Fibroblast of pulmonary artery (primary cell): ENCODE measurements around the gene LDHB.

Source experiments
- DNase-seq: peaks from one replicate; pipeline ENCODE4 v3.0.0-alpha.2; 2010; ENCODE audit warnings: low read depth
- H3K4me3 ChIP-seq: replicated peaks from 2 replicates; pipeline ENCODE4 v1.5.1; 2011; ENCODE audit warnings: low read depth, mild to moderate bottlenecking, control low read depth, low read length, moderate library complexity
- CTCF ChIP-seq: IDR thresholded peaks from 2 replicates; pipeline ENCODE4 v1.5.1; 2011; ENCODE audit warnings: mild to moderate bottlenecking, control low read depth, low read length, inconsistent platforms; ENCODE audit errors: missing control alignments

Gene LDHB

GRCh38 chr12:21657326-21658077 lies at the start of gene LDHB:
Gene LDHB, minus strand, starts transcription at chr12:21657842. Its CDS starts 3,171 bp downstream, at chr12:21654671.
- H3K4me3 ChIP-seq = peak within 1 kb of the TSS; percentile 93
- TF ChIP-seq CTCF = no peak
- peak; percentile 97 for DNase-seq

- DNase-seq = no peak
- TF ChIP-seq CTCF = no peak
These were observed 47.2 kb upstream of the LDHB start for GRCh38 chr12:21704847-21705246.

DNA sequence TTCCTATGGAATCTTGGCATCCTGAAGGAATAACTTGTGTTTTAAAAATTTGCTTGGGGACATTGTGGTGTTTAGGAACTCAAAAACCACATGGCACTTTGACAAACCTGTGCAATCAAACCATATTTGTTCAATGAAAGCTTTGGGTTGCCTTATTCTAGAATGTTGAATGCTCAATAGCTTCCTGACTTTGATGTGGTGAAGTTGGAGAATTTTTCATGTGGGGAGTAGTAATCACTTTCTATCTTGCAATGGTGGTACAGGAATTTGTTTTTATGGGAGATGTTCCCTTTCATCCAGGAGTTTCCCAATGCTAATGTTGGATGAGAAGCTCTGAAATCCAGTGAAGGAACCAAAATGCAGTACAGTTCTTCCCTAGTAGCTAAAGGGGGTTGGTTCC lies 42.2 kb upstream of the LDHB start:
- no peak overlapping the region for H3K4me3 ChIP-seq
- TF ChIP-seq CTCF = no peak
- DNase-seq = no peak

More at GRCh38 chr12:21704847-21705246, 47.2 kb upstream of the LDHB start:
- no peak overlapping the region for H3K4me3 ChIP-seq

DNA sequence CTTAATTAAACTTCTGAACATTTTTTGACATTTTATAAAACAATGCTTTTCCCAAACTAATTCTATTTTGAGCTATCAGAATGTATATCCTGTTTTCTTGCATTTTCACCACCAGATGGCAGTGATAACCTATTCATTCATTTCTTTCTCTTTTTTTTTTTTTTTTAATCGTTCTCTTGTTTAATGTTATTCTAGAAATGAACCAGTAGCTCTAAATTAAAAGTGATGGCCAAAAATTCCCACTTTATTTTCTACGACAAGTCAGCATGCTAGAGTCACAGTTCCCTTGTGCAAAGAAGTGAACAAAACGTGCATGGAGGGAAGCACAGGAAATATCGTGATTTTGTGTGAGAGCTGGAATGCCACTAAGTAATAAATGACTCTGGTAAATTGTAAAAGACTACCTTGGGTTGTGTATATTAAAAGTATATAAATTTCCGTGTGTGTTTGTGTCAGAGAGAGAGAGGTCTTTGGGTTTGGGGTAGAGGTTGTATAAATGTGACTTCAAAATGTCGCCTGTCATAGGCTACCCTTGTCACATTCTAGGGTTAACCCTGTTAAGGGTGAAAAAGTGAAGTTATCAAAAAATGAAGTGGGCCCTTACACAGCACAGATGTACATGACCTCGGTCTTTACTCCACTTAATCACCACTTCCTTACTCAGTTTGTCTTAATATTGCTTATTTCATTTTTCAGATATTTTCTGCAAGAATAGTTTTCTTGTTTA lies 40.4 kb upstream of the LDHB start:
- DNase-seq = peak; percentile 69
- peak; percentile 50 for TF ChIP-seq CTCF
- H3K4me3 ChIP-seq = no peak overlapping the region

- no peak overlapping the region for H3K4me3 ChIP-seq
- no peak for DNase-seq
- TF ChIP-seq CTCF = no peak
These were observed 39.0 kb upstream of the LDHB start for GRCh38 chr12:21696625-21697024.

- no peak for TF ChIP-seq CTCF
- DNase-seq = no peak
- no peak overlapping the region for H3K4me3 ChIP-seq
These were observed 38.3 kb upstream of the LDHB start for GRCh38 chr12:21695986-21696385.
